Rectal smooth muscle tissue (tissue), 1 donor: ENCODE results near the gene MDN1.

Experiments
- H3K27ac ChIP-seq: one replicate; pipeline ENCODE4 v1.7.0; 2013; ENCODE audit warnings: low read depth, low read length, inconsistent platforms
- H3K27me3 ChIP-seq: one replicate; pipeline ENCODE4 v1.7.0; 2013; ENCODE audit warnings: low read length; ENCODE audit not compliant: control insufficient read depth, insufficient read depth
- H3K36me3 ChIP-seq: one replicate; pipeline ENCODE4 v1.7.0; 2013; ENCODE audit warnings: low read length; ENCODE audit not compliant: control insufficient read depth, insufficient read depth
- H3K4me1 ChIP-seq: one replicate; pipeline ENCODE4 v1.7.0; 2013; ENCODE audit warnings: low read length; ENCODE audit not compliant: control insufficient read depth, insufficient read depth
- H3K4me3 ChIP-seq: one replicate; pipeline ENCODE4 v1.7.0; 2013; ENCODE audit warnings: low read length
- H3K9ac ChIP-seq: one replicate; pipeline ENCODE4 v1.7.0; 2013; ENCODE audit warnings: low read length

Gene MDN1

DNA sequence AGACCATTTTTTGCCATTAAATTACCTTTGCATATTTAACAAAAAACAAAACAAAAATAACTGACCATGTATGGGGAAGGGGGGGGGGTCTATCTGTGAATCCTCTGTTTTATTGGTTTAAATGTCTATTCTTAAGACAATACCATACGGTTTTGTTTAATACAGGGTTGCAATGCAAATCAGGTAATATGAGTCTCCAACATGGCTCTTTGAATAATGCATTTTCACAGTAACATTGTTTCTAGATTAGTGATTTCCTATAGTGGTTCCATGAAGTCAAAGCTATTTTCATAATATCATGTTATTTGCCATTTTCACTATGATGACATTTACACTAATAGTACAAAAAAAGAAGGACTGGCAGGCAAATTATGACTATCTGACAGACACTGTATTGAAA, 116.3 kb downstream of the MDN1 start:
- Histone ChIP-seq H3K27me3 (no peaks in the 10 kb centered on the region), H3K36me3 (peaks cover 27% of the 10 kb centered on the region), H3K27ac (no peak overlapping the region), H3K4me1 (no peaks in the 10 kb centered on the region), H3K9ac (no peak overlapping the region), H3K4me3 (no peak overlapping the region)

- H3K36me3 ChIP-seq: peaks cover 24% of the 10 kb centered on the region
Observed at GRCh38 chr6:89702349-89702748, 117.2 kb downstream of the MDN1 start.

DNA sequence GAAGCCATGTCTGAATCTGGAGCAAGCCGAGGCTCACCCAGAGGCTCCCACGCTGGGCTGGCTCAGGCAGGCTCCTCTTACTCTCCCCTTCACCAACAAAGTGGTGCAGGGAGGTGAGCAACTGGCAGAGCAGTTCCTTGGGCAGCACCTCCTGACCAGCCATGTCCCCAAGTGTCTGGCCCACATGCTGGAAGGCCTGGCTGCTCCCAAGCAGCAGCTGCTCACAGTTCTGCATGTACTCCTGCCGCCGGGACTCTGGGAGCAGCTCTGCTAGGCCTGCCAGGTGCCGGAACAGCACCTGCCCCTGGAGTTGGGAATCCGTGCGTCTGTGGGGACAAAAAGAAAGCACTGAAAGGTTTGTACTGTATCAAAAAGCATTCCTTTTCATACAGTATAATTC, 123.9 kb downstream of the MDN1 start:
- H3K27ac ChIP-seq: no peak overlapping the region
- H3K4me3 ChIP-seq: no peak overlapping the region
- no peaks in the 10 kb centered on the region for H3K27me3 ChIP-seq
- no peak overlapping the region for H3K9ac ChIP-seq
- H3K4me1 ChIP-seq: no peaks in the 10 kb centered on the region
- peaks cover 33% of the 10 kb centered on the region for H3K36me3 ChIP-seq

More at GRCh38 chr6:89702349-89702748, 117.2 kb downstream of the MDN1 start:
- H3K4me1 ChIP-seq: no peaks in the 10 kb centered on the region
- no peak overlapping the region for H3K4me3 ChIP-seq
- no peak overlapping the region for H3K9ac ChIP-seq
- H3K27me3 ChIP-seq: no peaks in the 10 kb centered on the region
- no peak overlapping the region for H3K27ac ChIP-seq

GRCh38 chr6:89694428-89694827, 125.2 kb downstream of the MDN1 start:
- H3K36me3 ChIP-seq: peaks cover 27% of the 10 kb centered on the region
- H3K9ac ChIP-seq: no peak overlapping the region
- no peaks in the 10 kb centered on the region for H3K4me1 ChIP-seq

GRCh38 chr6:89693207-89693606, 126.4 kb downstream of the MDN1 start:
- Histone ChIP-seq H3K4me1 (no peaks in the 10 kb centered on the region), H3K36me3 (peaks cover 29% of the 10 kb centered on the region), H3K4me3 (no peak overlapping the region), H3K27me3 (no peaks in the 10 kb centered on the region), H3K9ac (no peak overlapping the region), H3K27ac (no peak overlapping the region)

More at GRCh38 chr6:89694428-89694827, 125.2 kb downstream of the MDN1 start:
- H3K27ac ChIP-seq: no peak overlapping the region
- H3K4me3 ChIP-seq: no peak overlapping the region
- no peaks in the 10 kb centered on the region for H3K27me3 ChIP-seq

DNA sequence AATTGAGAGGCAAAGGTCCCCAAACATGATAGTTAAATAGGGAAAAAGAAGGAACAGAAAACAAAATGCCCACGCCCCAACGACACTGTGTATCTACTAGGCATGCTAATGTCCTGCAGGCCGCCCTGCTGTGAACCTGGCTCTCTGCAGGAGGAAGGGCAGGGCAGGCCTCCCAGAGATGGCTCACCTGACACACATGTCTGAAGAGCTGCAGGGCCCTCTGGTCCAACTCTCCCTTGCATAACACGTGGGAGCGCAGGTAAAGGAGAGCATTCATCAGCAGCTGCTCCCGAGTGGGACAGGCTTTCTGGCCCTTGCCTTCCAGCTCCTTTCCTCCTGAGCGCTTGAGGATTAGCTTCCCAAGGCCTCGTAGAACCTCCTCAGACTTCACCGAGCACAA, 127.3 kb downstream of the MDN1 start:
- Histone ChIP-seq H3K27me3 (no peaks in the 10 kb centered on the region), H3K27ac (no peak overlapping the region), H3K36me3 (peaks cover 36% of the 10 kb centered on the region), H3K4me1 (no peaks in the 10 kb centered on the region), H3K4me3 (no peak overlapping the region), H3K9ac (no peak overlapping the region)

DNA sequence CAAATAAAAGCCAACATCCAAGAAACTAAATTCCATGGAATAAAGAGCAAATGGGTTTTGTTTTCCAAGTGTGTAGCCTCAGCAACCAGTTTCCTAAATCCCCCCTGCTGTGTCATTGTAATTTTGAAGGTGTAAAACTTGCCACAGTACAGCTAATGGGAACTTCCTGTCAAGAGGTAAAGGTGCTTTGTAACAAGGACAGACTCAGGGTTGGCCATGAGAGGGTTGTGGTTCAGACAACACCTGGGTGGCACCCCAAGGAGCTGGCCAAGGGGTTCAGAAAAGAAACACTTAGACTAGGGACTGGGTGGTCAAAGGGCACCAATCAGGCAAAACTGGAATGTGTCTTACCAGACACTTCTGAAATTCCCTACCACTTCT, 128.7 kb downstream of the MDN1 start:
- Histone ChIP-seq H3K4me3 (no peak overlapping the region), H3K27ac (no peak overlapping the region), H3K36me3 (peaks cover 31% of the 10 kb centered on the region), H3K9ac (no peak overlapping the region), H3K4me1 (no peaks in the 10 kb centered on the region), H3K27me3 (no peaks in the 10 kb centered on the region)

GRCh38 chr6:89689732-89690131, 129.9 kb downstream of the MDN1 start:
- no peak overlapping the region for H3K27ac ChIP-seq
- peaks cover 35% of the 10 kb centered on the region for H3K36me3 ChIP-seq
- no peaks in the 10 kb centered on the region for H3K27me3 ChIP-seq
- H3K4me1 ChIP-seq: no peaks in the 10 kb centered on the region
- H3K9ac ChIP-seq: no peak overlapping the region
- no peak overlapping the region for H3K4me3 ChIP-seq

DNA sequence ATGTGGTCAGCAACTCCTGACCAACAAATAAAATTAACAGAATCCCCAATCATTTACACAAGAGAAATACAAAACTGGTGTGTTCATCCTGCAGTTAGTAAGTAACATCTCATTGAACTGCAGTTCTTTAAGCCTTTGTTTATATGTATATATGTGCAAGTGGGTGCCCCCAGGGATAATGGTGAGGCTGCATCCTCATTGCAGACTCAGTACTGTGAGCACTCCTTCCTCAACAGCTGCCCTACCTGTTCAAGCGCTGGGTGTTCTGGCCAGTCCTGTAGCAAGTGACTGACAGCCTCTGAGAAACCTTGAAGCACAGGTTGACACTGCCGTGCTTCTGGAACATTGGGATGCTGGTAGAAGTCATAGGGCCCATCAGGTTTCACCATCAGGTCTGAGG, 131.3 kb downstream of the MDN1 start:
- Histone ChIP-seq H3K27ac (no peak overlapping the region), H3K4me3 (no peak overlapping the region), H3K9ac (no peak overlapping the region), H3K36me3 (peaks cover 40% of the 10 kb centered on the region), H3K27me3 (no peaks in the 10 kb centered on the region), H3K4me1 (no peaks in the 10 kb centered on the region)

DNA sequence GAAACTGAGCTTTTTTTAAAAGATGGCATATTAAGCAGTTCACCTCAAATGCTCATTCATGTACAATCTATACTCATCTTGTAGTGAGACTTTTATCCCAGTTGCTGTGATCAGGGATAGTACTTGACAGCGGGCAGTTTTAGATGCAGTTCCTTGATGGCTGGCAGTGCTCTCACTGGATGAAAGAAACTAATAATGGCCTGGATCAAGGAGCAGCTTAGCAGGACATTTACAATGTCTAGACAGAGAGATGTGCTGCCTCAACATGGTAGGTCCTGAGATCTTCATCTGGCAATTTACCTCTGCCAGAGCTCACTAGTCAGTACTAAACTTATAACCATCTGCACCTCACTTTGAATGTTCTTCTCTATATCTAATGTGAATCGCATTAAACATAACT, 134.3 kb downstream of the MDN1 start:
- no peak overlapping the region for H3K27ac ChIP-seq
- H3K4me1 ChIP-seq: no peaks in the 10 kb centered on the region
- peaks cover 41% of the 10 kb centered on the region for H3K36me3 ChIP-seq
- H3K4me3 ChIP-seq: no peak overlapping the region
- no peak overlapping the region for H3K9ac ChIP-seq
- no peaks in the 10 kb centered on the region for H3K27me3 ChIP-seq

- no peaks in the 10 kb centered on the region for H3K4me1 ChIP-seq
- peaks cover 45% of the 10 kb centered on the region for H3K36me3 ChIP-seq
- no peaks in the 10 kb centered on the region for H3K27me3 ChIP-seq
- no peak overlapping the region for H3K27ac ChIP-seq
- H3K9ac ChIP-seq: no peak overlapping the region
- no peak overlapping the region for H3K4me3 ChIP-seq
Observed at GRCh38 chr6:89682991-89683390, 136.6 kb downstream of the MDN1 start.

DNA sequence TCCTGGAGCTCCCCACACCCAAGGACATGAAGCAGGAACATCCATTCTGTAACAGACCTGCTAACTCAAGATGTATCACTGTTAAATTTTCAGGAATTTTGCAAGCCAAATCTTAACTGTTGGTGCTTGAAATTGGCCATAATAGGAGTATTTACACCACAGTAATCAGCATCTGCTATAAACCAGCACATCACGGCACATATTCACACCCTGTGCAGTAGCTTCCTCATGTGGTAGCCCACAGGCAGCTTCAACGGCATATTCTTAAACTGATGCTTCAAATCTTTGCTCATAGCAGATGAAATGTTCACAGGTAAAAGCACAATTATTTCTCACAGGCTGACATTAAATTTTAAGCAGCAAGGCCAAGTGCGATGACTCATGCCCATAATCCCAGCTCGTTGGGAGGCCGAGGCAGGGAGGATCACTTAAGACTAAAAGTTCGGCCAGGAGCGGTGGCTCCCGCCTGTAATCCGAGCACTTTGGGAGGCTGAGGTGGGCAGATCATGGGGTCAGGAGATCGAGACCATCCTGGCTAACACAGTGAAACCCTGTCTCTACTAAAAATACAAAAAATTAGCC, 137.5 kb downstream of the MDN1 start:
- Histone ChIP-seq H3K27ac (no peak overlapping the region), H3K27me3 (no peaks in the 10 kb centered on the region), H3K9ac (no peak overlapping the region), H3K4me1 (no peaks in the 10 kb centered on the region), H3K4me3 (no peak overlapping the region), H3K36me3 (peaks cover 39% of the 10 kb centered on the region)

DNA sequence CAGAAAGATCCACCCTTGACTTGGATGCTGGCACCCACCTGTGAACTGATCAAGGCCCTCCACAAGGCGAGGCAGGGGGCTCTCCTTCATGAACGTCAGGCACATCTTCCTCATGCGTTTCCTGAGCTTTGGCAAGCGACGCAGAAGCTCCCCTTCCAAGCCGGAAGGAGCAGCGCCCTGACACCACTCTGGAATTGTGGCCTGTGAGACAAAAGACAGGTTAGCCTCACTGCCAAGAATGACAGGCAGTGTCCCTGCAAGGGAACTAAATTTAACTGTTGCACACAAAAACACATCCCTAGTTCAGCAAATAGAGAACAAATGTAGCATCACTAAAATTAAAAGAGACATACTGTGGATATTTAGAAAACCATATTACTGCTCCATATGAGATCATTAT, 139.0 kb downstream of the MDN1 start:
- Histone ChIP-seq H3K36me3 (peaks cover 43% of the 10 kb centered on the region), H3K27ac (no peak overlapping the region), H3K4me3 (no peak overlapping the region), H3K9ac (no peak overlapping the region), H3K4me1 (no peaks in the 10 kb centered on the region), H3K27me3 (no peaks in the 10 kb centered on the region)
